ENCODE data around the gene METAP2.
"Not testable (repeated sequence)": the region's sequence is repeated elsewhere in the genome, so short reads cannot be mapped to it uniquely, and the experiment has no call there.

The METAP2 gene

GRCh38 chr12:95458761-95459160 lies 15.2 kb upstream of the METAP2 start:
- DNase-seq (ENCODE audit: low read depth) = no peak
- TF ChIP-seq CTCF (IDR thresholded peaks at IDR 0.05; ENCODE audit: insufficient read depth, low read depth, low read length, missing control alignments) = no peak
- no peak overlapping the region for H3K4me3 ChIP-seq (ENCODE audit: low read length)

- H3K4me3 ChIP-seq (ENCODE audit: low read length) = no peak overlapping the region
- DNase-seq (ENCODE audit: low read depth) = no peak
- TF ChIP-seq CTCF (IDR thresholded peaks at IDR 0.05; ENCODE audit: insufficient read depth, low read depth, low read length, missing control alignments) = no peak
Observed at GRCh38 chr12:95459310-95459709, 14.6 kb upstream of the METAP2 start.

- no peak overlapping the region for H3K4me3 ChIP-seq (ENCODE audit: low read length)
- TF ChIP-seq CTCF (IDR thresholded peaks at IDR 0.05; ENCODE audit: insufficient read depth, low read depth, low read length, missing control alignments) = no peak
- no peak for DNase-seq (ENCODE audit: low read depth)
Observed at GRCh38 chr12:95460105-95460504, 13.8 kb upstream of the METAP2 start.

- H3K4me3 ChIP-seq (ENCODE audit: low read length) = no peak overlapping the region
- DNase-seq (ENCODE audit: low read depth) = no peak
- TF ChIP-seq CTCF (IDR thresholded peaks at IDR 0.05; ENCODE audit: insufficient read depth, low read depth, low read length, missing control alignments) = no peak
Observed at GRCh38 chr12:95460896-95461295, 13.1 kb upstream of the METAP2 start.

GRCh38 chr12:95462081-95462480 lies 11.9 kb upstream of the METAP2 start:
- no peak for DNase-seq (ENCODE audit: low read depth)
- H3K4me3 ChIP-seq (ENCODE audit: low read length) = no peak overlapping the region
- no peak for TF ChIP-seq CTCF (IDR thresholded peaks at IDR 0.05; ENCODE audit: insufficient read depth, low read depth, low read length, missing control alignments)

GRCh38 chr12:95462551-95462950 lies 11.4 kb upstream of the METAP2 start:
- TF ChIP-seq CTCF (IDR thresholded peaks at IDR 0.05; ENCODE audit: insufficient read depth, low read depth, low read length, missing control alignments) = no peak
- no peak for DNase-seq (ENCODE audit: low read depth)

GRCh38 chr12:95463050-95463449 lies 10.9 kb upstream of the METAP2 start:
- TF ChIP-seq CTCF (IDR thresholded peaks at IDR 0.05; ENCODE audit: insufficient read depth, low read depth, low read length, missing control alignments) = no peak
- DNase-seq (ENCODE audit: low read depth) = no peak
- H3K4me3 ChIP-seq (ENCODE audit: low read length) = no peak overlapping the region

More at GRCh38 chr12:95462551-95462950, 11.4 kb upstream of the METAP2 start:
- H3K4me3 ChIP-seq (ENCODE audit: low read length) = no peak overlapping the region

GRCh38 chr12:95463776-95464175 lies 10.2 kb upstream of the METAP2 start:
- not testable (repeated sequence) for H3K4me3 ChIP-seq (ENCODE audit: low read length)

More at GRCh38 chr12:95463776-95464175, 10.2 kb upstream of the METAP2 start:
- DNase-seq (ENCODE audit: low read depth) = not testable (repeated sequence)
